Small intestine (tissue), 7 donors: ENCODE measurements around the gene CLASP1. TPM values are rescaled to one million over a fixed set of nuclear protein-coding genes. Genes with fewer than 3 reads are reported as not detected.

Experiments used
- DNase-seq, 2 donors: peaks; one replicate each; pipeline versions ENCODE4 v3.0.0 to v3.0.0-alpha.2; 2013
- FAIRE-seq: peaks from 2 replicates; lab custom pipeline; 2012; peaks lifted over from hg19 to GRCh38; lab: Jason Lieb, UNC
- H3K27ac ChIP-seq, 3 donors: one replicate each; pipeline ENCODE4 v1.5.1; 2013; ENCODE audit warnings: low read length in 2 of 3, mild to moderate bottlenecking in 2 of 3, control low read depth in 1 of 3, inconsistent platforms in 1 of 3, low read depth in 1 of 3, moderate library complexity in 1 of 3
- H3K27me3 ChIP-seq, 3 donors: one replicate each; pipeline ENCODE4 v1.6.1; 2013; ENCODE audit warnings: low read length in 3 of 3, inconsistent platforms in 1 of 3; ENCODE audit not compliant: control insufficient read depth in 3 of 3, insufficient read depth in 3 of 3
- H3K36me3 ChIP-seq, 3 donors: one replicate each; pipeline ENCODE4 v1.6.1; 2013; ENCODE audit warnings: low read length in 3 of 3, inconsistent platforms in 1 of 3, low read depth in 1 of 3, mild to moderate bottlenecking in 1 of 3, moderate library complexity in 1 of 3; ENCODE audit not compliant: control insufficient read depth in 3 of 3, insufficient read depth in 2 of 3
- H3K4me1 ChIP-seq, 3 donors: one replicate each; pipeline ENCODE4 v1.6.1; 2013; ENCODE audit warnings: low read length in 2 of 3, inconsistent platforms in 1 of 3, low read depth in 1 of 3, mild to moderate bottlenecking in 1 of 3, moderate library complexity in 1 of 3; ENCODE audit not compliant: control insufficient read depth in 3 of 3, insufficient read depth in 2 of 3
- H3K4me3 ChIP-seq, 3 donors: one replicate each; pipeline ENCODE4 v1.5.1; 2013; ENCODE audit warnings: low read length in 3 of 3, control low read depth in 1 of 3, inconsistent platforms in 1 of 3, low read depth in 1 of 3, mild to moderate bottlenecking in 1 of 3, moderate library complexity in 1 of 3
- H3K9me3 ChIP-seq, 2 donors: one replicate each; pipeline ENCODE4 v1.6.1; 2013; ENCODE audit warnings: low read depth in 1 of 2, low read length in 1 of 2; ENCODE audit not compliant: control insufficient read depth in 2 of 2, insufficient read depth in 1 of 2
- WGBS, 3 donors: extraction: QIAGEN DNeasy Blood & Tissue Kit; methylation state at CpG; one replicate each; pipeline ENCODE4 v1.1.7; 2013; 5-methylcytosine and 5-hydroxymethylcytosine counted together
- polyA plus RNA-seq, 4 donors: library from polyadenylated mRNA; stranded (reverse) in 3 of 4; unstranded in 1 of 4; fragments of 200-250 nt in 3 of 4; fragments of 120-200 nt in 1 of 4; gene quantifications; one replicate each; pipeline versions ENCODE4 v1.2.1 to v1.2.3, GENCODE V29; 2013
- donor health status: healthy with polysubstance abuse.
- donor health status: control.
- donor health status: control.
- donor health status: Bipolar disorder and iron deficiency.
- donor health status: healthy.

CLASP1 gene
- polyA plus RNA-seq, 4 donors = 3.5 to 24.1 (median 8.6) TPM

- Histone ChIP-seq H3K4me3 (no peak overlapping the region), H3K9me3 (no peaks in the 10 kb centered on the region), H3K36me3 (peaks cover 7 to 77% (median 35%) of the 10 kb centered on the region in 3 donors), H3K4me1 (no peaks in the 10 kb centered on the region), H3K27me3 (no peaks in the 10 kb centered on the region), H3K27ac (no peak overlapping the region)
- DNase-seq (no peak), FAIRE-seq (no peak)
- 93 to 97% (median 94%) methylated on average over 16 to 17 of the region's 17 CpGs for WGBS, 3 donors
Measured at GRCh38 chr2:121351521-121352318, 297.5 kb downstream of the CLASP1 start.

DNA sequence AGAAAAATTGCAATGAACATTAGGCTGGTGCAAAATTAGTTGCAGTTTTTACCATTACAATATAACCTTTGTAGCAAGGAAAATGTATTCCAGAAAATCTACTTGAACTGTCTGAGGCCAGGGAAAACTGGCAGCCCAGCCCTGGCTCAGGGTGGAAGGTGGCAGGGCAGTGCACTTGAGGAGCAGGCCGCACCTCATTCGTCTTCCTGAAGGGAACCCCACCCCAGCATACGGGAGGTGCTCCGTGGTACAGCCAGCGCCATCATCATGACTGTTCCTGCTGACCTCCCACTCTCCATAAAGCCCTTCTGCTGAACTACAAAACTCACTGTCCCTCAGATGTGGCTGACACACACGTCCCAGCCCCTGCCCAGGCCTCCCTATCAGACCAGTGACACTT is 298.4 kb downstream of the CLASP1 start:
- Histone ChIP-seq H3K4me3 (no peak overlapping the region), H3K9me3 (no peaks in the 10 kb centered on the region), H3K4me1 (no peaks in the 10 kb centered on the region), H3K27me3 (no peaks in the 10 kb centered on the region), H3K36me3 (peaks cover 12 to 81% (median 39%) of the 10 kb centered on the region in 3 donors), H3K27ac (no peak overlapping the region)
- no peak for DNase-seq
- WGBS, 3 donors = 82 to 90% (median 89%) methylated on average over 6 of the region's 6 CpGs
- FAIRE-seq = no peak

DNA sequence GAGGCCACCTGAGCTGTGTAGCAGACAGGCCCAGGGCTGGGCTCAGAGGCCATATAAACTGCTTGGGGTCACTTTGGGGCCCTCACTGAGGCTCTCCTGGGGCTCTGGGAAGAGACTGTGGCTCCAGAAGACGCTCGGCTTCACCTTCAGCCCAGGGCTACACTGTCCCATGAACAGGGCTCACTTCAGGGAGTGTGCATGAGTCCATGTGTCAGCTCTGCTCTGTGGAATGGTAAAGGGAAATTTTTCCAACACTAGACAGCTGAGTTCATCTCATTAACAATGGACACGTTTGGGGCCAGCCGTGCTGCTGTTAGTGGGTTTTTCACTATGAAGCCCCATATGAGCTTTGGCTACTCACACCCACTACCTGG is 298.9 kb downstream of the CLASP1 start:
- WGBS, 3 donors = 90 to 94% (median 92%) methylated on average over 4 of the region's 4 CpGs
- FAIRE-seq = no peak
- no peaks in the 10 kb centered on the region for H3K4me1 ChIP-seq
- no peak for DNase-seq
- H3K27me3 ChIP-seq = no peaks in the 10 kb centered on the region
- H3K4me3 ChIP-seq = no peak overlapping the region
- no peaks in the 10 kb centered on the region for H3K9me3 ChIP-seq
- peaks cover 12 to 86% (median 43%) of the 10 kb centered on the region in 3 donors for H3K36me3 ChIP-seq
- H3K27ac ChIP-seq = no peak overlapping the region

GRCh38 chr2:121349721-121350401 is 299.4 kb downstream of the CLASP1 start:
- DNase-seq = no peak
- no peaks in the 10 kb centered on the region for H3K27me3 ChIP-seq
- H3K27ac ChIP-seq = no peak overlapping the region
- H3K4me3 ChIP-seq = no peak overlapping the region
- H3K9me3 ChIP-seq = no peaks in the 10 kb centered on the region
- 95 to 96% (median 96%) methylated on average over 4 of the region's 4 CpGs for WGBS, 3 donors
- no peaks in the 10 kb centered on the region for H3K4me1 ChIP-seq
- FAIRE-seq = no peak
- H3K36me3 ChIP-seq = peaks cover 15 to 86% (median 42%) of the 10 kb centered on the region in 3 donors

DNA sequence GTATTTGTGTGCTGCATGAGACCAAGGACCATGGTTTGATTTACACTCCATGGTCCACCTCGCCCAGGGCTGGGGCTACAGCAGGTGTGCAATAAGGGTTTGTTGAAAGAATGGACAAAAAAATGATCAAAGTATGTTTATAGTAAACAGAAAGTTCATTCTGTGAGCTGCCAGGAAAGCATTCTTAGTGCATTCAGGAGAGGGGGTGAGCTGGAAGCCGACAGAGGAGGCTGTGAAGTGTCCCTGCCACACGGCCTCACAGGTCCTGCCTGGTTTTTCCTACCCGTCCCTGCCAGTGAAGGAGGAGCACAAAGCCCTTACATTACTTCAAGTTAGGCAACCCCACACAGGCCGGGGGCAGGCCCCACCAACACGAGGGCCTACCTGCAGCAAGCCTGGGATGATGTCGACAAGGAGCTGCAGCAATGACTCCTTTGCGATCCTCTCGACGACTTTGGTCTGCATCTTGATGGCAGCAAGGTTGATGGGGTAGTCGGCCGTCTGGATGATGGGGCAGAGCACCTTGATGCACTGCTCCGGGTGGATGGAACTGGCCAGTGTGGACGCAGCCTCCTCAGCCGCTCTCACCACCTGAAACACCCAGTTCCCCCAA is 301.0 kb downstream of the CLASP1 start:
- no peak for FAIRE-seq
- WGBS, 3 donors = 94 to 96% (median 95%) methylated on average over 15 of the region's 15 CpGs

GRCh38 chr2:121346859-121347258 is 302.4 kb downstream of the CLASP1 start:
- no peaks in the 10 kb centered on the region for H3K9me3 ChIP-seq
- no peaks in the 10 kb centered on the region for H3K4me1 ChIP-seq
- DNase-seq (no peak), FAIRE-seq (no peak)
- no peak overlapping the region for H3K27ac ChIP-seq
- peaks cover 15 to 81% (median 33%) of the 10 kb centered on the region in 3 donors for H3K36me3 ChIP-seq
- no peaks in the 10 kb centered on the region for H3K27me3 ChIP-seq
- no peak overlapping the region for H3K4me3 ChIP-seq
- WGBS, 3 donors = 85 to 90% (median 90%) methylated on average over 8 of the region's 8 CpGs

More for the DNA sequence above, 301.0 kb downstream of the CLASP1 start:
- DNase-seq = no peak
- Histone ChIP-seq H3K4me3 (no peak overlapping the region), H3K27ac (no peak overlapping the region), H3K4me1 (no peaks in the 10 kb centered on the region), H3K27me3 (no peaks in the 10 kb centered on the region), H3K36me3 (peaks cover 15 to 84% (median 33%) of the 10 kb centered on the region in 3 donors), H3K9me3 (no peaks in the 10 kb centered on the region)

GRCh38 chr2:121346407-121346806 is 302.9 kb downstream of the CLASP1 start:
- WGBS, 3 donors = 80 to 88% (median 82%) methylated on average over 6 of the region's 6 CpGs
- Histone ChIP-seq H3K36me3 (peaks cover 15 to 77% (median 34%) of the 10 kb centered on the region in 3 donors), H3K9me3 (no peaks in the 10 kb centered on the region), H3K4me1 (no peaks in the 10 kb centered on the region), H3K27me3 (no peaks in the 10 kb centered on the region), H3K4me3 (no peak overlapping the region), H3K27ac (no peak overlapping the region)
- no peak for DNase-seq
- FAIRE-seq = no peak

- 84 to 93% (median 89%) methylated on average over 3 of the region's 3 CpGs for WGBS, 3 donors
- no peaks in the 10 kb centered on the region for H3K4me1 ChIP-seq
- no peaks in the 10 kb centered on the region for H3K9me3 ChIP-seq
- H3K36me3 ChIP-seq = peaks cover 15 to 77% (median 34%) of the 10 kb centered on the region in 3 donors
- no peak overlapping the region for H3K4me3 ChIP-seq
- H3K27ac ChIP-seq = no peak overlapping the region
- H3K27me3 ChIP-seq = no peaks in the 10 kb centered on the region
- FAIRE-seq (no peak), DNase-seq (no peak)
Measured at GRCh38 chr2:121345887-121346286, 303.4 kb downstream of the CLASP1 start.
